ENCODE data around the gene DPP10.
"Not testable (repeated sequence)": the region's sequence is repeated elsewhere in the genome, so short reads cannot be mapped to it uniquely, and the experiment has no call there.

The DPP10 gene

GRCh38 chr2:114517580-114517979, 75.1 kb downstream of the DPP10 start:
- DNase-seq: no peak

GRCh38 chr2:114518738-114519137, 76.3 kb downstream of the DPP10 start:
- no peak for DNase-seq

GRCh38 chr2:114522612-114523011, 80.2 kb downstream of the DPP10 start:
- not testable (repeated sequence) for DNase-seq

- no peak for DNase-seq
Measured at GRCh38 chr2:114525955-114526354, 83.5 kb downstream of the DPP10 start.

GRCh38 chr2:114526841-114527240, 84.4 kb downstream of the DPP10 start:
- DNase-seq: no peak

- DNase-seq: no peak
Measured at GRCh38 chr2:114527330-114527983, 85.0 kb downstream of the DPP10 start.

GRCh38 chr2:114534116-114535084, 92.0 kb downstream of the DPP10 start:
- DNase-seq: no peak

GRCh38 chr2:114537777-114538176, 95.3 kb downstream of the DPP10 start:
- no peak for DNase-seq

- no peak for DNase-seq
Measured at GRCh38 chr2:114542695-114543094, 100.3 kb downstream of the DPP10 start.

- no peak for DNase-seq
Measured at GRCh38 chr2:114543236-114543766, 100.9 kb downstream of the DPP10 start.

GRCh38 chr2:114545052-114545451, 102.6 kb downstream of the DPP10 start:
- no peak for DNase-seq

- no peak for DNase-seq
Measured at GRCh38 chr2:114546531-114546930, 104.1 kb downstream of the DPP10 start.

- DNase-seq: no peak
Measured at GRCh38 chr2:114548151-114548550, 105.7 kb downstream of the DPP10 start.

GRCh38 chr2:114550364-114550763, 107.9 kb downstream of the DPP10 start:
- no peak for DNase-seq

- no peak for DNase-seq
Measured at GRCh38 chr2:114550895-114551793, 108.7 kb downstream of the DPP10 start.

- no peak for DNase-seq
Measured at GRCh38 chr2:114553027-114553426, 110.6 kb downstream of the DPP10 start.

- DNase-seq: no peak
Measured at GRCh38 chr2:114569166-114569565, 126.7 kb downstream of the DPP10 start.

GRCh38 chr2:114577657-114578056, 135.2 kb downstream of the DPP10 start:
- no peak for DNase-seq

- DNase-seq: no peak
Measured at GRCh38 chr2:114579542-114579941, 137.1 kb downstream of the DPP10 start.

- no peak for DNase-seq
Measured at GRCh38 chr2:114580691-114581090, 138.2 kb downstream of the DPP10 start.

- no peak for DNase-seq
Measured at GRCh38 chr2:114598329-114598728, 155.9 kb downstream of the DPP10 start.

- no peak for DNase-seq
Measured at GRCh38 chr2:114609203-114609602, 166.8 kb downstream of the DPP10 start.

- no peak for DNase-seq
Measured at GRCh38 chr2:114609801-114610200, 167.4 kb downstream of the DPP10 start.

All from T1000 (cell line).